NCI-H2029 treated with DMSO at 0.1 percent for 48 hours (cell line): ENCODE measurements around the gene HOXC12.

Source experiments
- DNase-seq: peaks from one replicate; lab custom pipeline; 2025; lab: John Stamatoyannopoulos, UW

The HOXC12 gene

GRCh38 chr12:53983950-53984572, 29.4 kb downstream of the HOXC12 start:
- DNase-seq, result no peak

GRCh38 chr12:53984901-53985691, 30.4 kb downstream of the HOXC12 start, which contains the start of gene HOXC10:
Gene HOXC10 (plus strand): TSS chr12:53985146. CDS start chr12:53985260, 114 bp downstream.
- DNase-seq, result no peak

GRCh38 chr12:53985692-53985993, 30.9 kb downstream of the HOXC12 start:
- DNase-seq, result no peak

- DNase-seq, result no peak
These were observed 31.4 kb downstream of the HOXC12 start for GRCh38 chr12:53985994-53986685.

GRCh38 chr12:53986686-53987483, 32.2 kb downstream of the HOXC12 start:
- no peak for DNase-seq

GRCh38 chr12:53987787-53988230, 33.1 kb downstream of the HOXC12 start:
- no peak for DNase-seq

- no peak for DNase-seq
These were observed 34.0 kb downstream of the HOXC12 start for GRCh38 chr12:53988541-53989226.

- no peak for DNase-seq
These were observed 34.8 kb downstream of the HOXC12 start for GRCh38 chr12:53989227-53990113.

GRCh38 chr12:53990311-53991076, 35.8 kb downstream of the HOXC12 start:
- no peak for DNase-seq

- no peak for DNase-seq
These were observed 36.4 kb downstream of the HOXC12 start for GRCh38 chr12:53991077-53991460.

GRCh38 chr12:53992377-53992889, 37.7 kb downstream of the HOXC12 start:
- DNase-seq, result no peak

GRCh38 chr12:53993162-53994008, 38.7 kb downstream of the HOXC12 start:
- no peak for DNase-seq

- no peak for DNase-seq
These were observed 39.2 kb downstream of the HOXC12 start for GRCh38 chr12:53994009-53994263.

GRCh38 chr12:53994264-53995001, 39.7 kb downstream of the HOXC12 start:
- DNase-seq, result no peak

GRCh38 chr12:53995002-53995377, 40.3 kb downstream of the HOXC12 start:
- DNase-seq, result no peak

GRCh38 chr12:53995378-53996239, 40.9 kb downstream of the HOXC12 start:
- no peak for DNase-seq
